Measurements from ENCODE around the gene HCN1.
"Not testable (repeated sequence)": the region's sequence is repeated elsewhere in the genome, so short reads cannot be mapped to it uniquely, and the experiment has no call there.

The HCN1 gene

GRCh38 chr5:45417285-45417998 is 278.7 kb downstream of the HCN1 start:
- DNase-seq: no peak

DNA sequence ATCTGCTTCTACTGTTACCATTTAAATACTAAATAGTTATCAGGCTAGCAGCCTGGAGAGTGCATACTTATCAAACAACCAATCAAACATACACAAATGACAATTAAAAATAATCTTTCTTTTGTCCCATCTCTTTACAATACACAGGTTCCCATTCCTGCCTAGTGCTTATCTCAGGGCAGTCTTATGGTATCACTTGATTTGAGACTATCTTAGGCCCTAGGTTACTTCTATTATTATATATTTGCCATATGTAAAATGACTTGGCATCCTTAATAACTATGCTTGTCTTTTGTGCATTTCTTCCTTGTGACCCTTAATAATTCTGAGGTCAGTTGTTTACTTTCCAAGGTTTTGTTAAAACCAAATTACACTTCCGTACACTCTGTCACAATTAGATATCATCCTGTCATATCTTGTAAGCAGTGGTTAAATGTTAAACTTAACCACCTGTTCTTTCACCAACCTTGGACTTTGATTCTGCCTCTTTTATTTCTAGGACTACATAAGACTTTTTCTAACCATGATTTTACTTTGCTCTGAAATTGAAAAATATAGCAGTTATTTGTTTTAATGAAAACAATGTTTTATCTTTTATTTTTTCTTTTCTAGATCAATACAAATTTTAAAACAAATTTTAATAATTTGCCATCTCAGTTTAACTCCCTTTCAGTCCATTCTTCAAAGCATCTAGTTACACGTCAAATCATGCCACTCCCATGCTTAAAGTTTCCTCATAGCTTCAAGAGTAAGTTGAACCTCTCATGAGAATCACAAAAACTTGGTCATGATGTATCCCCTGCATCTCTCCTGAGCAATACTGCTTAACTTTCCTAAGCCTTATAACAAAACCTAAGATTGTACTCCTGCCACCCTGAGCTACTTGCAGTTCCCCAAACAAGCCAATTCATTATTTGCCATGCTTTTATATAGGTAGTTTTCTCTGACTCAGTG is 281.3 kb downstream of the HCN1 start:
- no peak for DNase-seq

DNA sequence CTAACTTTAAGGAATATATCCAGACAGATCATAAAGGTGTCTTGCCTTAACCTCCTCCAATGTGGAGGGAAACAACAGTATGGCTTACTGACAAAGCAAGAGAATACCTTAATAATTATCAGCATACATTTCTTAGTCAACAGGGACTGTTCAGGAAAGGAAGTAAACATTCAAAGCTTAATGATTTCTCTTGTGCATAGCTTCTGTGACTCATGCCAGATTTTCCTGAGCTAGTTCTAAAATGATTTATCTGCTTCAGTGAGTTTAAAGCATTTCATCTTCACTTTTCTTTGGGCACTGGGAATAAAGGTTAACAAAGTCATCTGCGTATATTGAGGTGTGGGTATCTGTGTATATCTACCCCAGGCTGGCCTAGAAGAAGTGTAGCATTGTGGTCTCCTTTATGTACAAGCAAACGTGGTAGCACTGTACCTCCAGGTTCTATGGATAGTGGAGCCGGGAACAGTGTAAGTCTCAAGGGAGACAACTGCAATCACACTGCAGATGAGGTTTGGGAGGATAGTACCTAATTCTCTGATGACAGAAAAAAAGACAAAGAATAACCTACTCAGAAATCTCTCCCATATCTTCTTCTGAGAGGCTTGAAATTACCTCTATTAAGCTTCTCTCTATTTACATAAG is 284.1 kb downstream of the HCN1 start:
- no peak for DNase-seq

DNA sequence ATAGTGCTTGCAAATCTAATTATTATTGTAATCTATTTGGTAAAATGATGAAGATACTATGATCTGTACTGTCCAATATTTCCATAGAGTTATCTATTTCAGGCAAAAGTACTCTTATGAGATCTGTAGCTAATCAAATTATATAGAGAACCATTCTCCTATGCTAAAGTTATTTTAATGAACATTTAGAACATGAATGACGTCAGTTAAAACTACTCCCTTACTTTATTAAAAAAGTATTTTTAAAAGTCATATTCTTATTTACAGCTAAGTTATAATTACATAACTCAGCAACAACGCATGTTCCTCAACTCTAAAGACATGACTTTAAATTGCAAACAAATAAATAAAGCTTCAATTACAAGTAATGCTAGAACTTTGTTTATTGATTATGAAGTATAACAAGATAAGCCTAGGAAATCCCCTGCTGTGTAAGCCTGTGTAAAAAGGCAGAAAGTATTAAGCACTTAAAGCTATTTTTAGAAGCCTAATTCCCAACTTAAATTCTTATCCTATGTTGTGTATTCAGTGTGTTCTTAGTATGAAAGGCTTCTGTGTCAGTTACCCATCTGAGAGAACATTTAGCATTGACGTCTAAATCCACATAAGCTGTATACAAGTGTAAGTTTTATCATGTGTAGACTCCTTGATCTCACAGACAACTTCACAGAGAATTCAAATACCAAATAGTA is 285.7 kb downstream of the HCN1 start:
- DNase-seq: no peak

DNA sequence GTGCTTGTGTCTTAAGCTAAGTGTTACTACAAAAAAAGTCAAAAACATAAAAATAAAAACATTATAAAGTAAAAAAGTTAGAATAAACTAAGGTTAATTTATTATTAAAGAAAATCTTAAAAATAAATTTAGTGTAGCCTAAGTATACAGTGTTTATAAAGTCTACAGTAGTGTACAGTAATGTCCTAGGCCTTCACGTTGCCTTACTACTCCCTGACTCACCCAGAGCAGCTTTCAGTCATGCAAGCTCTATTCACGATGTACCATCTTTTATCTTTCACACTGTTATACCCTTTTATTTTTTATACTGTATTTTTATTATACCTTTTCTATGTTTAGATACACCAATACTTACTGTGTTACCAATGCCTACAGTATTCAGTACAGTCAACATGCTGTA is 288.1 kb downstream of the HCN1 start:
- DNase-seq: no peak

DNA sequence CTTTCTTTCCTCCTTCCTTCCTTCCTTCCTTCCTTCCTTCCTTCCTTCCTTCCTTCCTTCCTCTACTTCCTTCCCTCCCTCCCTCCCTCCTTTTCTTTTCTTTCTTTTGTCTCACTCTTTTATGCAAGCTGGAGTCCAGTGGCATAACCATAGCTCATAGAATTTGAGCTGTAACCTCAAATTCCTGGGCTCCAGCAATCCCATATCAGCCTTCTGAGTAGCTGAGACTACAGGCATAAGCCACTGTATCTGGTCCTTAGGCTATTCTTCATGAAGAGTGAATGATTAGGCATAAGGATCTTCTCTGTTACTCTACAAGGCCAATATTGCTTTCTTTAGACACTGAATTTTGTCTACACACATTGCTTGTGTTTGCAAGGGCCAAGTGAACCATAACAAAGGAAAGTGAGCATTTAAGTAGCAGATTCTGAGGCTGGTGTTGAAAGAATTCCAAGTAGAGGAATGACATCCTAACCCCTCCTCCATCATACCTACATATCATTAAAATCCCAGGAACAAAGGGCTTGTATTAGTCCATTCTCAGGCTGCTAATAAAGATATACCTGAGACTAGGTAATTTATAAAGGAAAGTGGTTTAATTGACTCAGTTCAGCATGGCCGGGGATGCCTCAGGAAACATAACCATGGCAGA is 293.2 kb downstream of the HCN1 start:
- no peak for DNase-seq

DNA sequence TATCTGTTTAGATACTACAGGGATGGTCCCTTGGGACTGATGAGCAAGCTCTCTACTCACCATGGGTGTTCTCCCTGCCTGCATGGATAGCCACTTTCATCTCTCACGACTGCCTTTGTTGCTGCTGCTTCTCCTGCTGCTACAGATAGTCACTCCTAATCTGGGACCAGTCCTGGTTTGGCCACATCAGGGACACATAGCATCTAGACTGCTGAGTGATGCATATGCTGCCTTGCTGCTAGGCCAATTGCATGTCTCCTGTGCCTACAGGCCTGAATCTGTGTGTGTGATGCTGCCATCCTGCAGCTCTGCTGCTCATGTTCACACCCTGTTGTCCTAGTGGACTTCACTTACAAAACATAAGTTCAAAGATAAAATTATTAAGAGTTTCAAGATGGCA is 297.1 kb downstream of the HCN1 start:
- DNase-seq: no peak

GRCh38 chr5:45385321-45386058 is 310.7 kb downstream of the HCN1 start:
- DNase-seq: no peak

- DNase-seq: no peak
These were observed 312.2 kb downstream of the HCN1 start for GRCh38 chr5:45383985-45384384.

DNA sequence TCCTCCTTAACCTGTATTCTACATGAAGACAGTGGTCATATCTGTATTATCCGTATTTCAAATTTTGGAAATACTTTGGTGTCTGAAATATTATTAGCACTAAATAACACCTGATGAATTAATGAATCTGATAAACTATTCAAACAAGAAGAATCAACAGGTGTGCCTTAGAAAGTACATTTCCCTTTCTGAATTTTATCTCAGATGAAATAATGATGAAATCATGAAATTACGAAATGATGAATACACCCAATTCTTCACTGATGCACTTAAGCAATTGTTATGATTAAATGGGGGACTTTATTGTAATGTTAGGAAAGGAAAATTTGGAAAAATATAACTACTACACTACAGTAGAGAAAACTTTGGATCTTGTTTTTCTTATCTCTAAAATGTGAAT is 313.6 kb downstream of the HCN1 start:
- DNase-seq: no peak

GRCh38 chr5:45376417-45376816 is 319.8 kb downstream of the HCN1 start:
- DNase-seq: no peak

DNA sequence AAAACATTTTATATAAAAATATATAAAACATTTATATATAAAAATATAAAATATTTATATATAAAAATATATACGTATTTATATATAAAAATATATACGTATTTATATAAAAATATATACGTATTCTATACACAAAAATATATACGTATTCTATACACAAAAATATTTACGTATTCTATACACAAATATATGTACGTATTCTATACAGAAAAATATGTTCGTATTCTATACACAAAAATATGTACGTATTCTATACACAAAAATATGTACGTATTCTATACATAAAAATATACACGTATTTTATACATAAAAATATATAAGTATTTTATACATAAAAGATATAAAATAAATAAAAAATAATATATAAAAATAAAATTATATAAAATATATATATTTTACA is 323.6 kb downstream of the HCN1 start:
- no peak for DNase-seq

DNA sequence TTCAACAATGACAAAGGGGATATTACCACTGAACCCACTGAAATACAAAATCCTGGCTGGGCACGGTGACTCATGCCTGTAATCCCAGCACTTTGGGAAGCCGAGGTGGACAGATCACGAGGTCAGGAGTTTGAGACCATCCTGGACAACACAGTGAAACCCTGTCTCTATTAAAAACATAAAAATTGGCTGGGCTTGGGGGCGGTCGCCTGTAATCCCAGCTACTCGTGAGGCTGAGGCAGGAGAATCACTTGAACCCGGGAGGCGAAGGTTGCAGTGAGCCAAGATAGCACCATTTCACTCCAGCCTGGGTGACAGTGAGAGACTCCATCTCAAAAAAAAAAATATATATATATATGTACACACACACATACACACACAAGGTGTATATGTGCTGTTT is 324.8 kb downstream of the HCN1 start:
- not testable (repeated sequence) for DNase-seq

DNA sequence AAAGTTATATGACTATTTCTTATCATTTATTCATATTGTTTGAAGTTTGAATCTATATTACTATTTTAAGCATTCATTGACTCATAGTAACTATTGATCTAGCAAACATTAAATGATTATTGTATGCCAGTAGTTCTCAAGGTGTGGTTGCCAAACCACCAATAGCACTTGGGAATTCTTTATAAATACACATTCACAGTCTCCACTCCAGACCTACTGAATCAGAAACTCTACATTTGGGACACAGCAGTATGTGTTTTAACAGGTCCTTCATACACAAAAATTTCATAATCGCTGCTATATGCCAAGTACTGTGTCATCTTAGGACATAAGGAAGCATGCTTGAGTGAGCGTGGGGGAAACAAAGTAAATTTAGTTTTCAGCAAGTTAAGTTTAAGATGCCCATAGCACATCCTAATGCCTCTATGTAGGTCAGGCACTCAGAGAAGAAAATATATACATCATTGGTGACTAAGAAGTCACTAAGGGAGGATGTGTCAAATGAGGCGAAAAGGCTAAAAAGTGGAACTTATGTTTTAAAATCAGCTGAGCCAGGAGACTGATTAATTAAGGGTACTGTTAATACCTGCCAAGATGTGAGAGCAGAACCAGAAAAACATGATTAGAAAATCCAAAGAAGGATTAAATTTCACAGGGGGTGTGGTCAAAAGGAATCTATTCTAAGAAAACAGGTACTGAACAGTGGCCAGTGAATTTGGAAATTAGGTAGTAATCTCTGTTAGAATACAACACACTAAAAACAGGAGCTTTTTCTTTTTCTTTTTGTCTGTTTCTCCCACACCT is 340.8 kb downstream of the HCN1 start:
- no peak for DNase-seq

DNA sequence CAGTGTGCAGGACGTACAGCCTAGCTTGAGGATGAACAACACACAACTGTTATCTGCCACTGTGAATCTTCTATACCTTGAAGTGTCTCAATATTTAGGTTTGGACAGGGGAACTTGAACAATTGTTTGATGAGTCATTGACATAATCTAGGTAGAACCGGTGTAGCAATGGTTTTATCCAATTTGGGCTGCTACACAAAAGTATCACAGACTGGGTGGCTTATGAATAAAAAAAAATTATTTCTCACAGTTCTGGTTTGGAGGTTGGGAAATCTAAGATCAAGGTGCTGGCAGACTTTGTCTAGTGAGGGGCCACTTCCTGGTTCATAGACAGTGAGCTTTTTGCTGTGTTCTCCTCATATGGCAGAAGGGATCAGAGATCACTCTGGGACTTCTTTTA is 359.7 kb downstream of the HCN1 start:
- no peak for DNase-seq

DNA sequence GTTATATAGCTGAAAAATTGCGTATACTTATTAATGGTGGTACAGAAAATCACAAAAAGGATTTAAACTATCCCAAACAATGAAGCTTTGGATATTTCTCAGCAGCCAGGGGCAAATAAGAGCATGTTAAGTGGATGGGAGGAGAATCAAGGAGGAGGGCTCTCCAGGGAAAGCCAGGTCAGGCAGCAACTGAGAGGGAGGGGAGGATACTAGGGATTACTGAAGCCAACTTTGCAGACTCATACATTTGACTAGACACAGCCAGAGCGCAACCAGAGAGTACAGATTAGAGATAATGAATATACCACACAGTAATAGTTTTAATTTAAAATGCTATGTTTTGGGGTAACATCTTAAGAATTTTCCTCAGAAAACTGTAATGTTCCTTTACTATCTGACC is 360.2 kb downstream of the HCN1 start:
- DNase-seq: no peak

GRCh38 chr5:45335346-45335745 is 360.8 kb downstream of the HCN1 start:
- DNase-seq: no peak

DNA sequence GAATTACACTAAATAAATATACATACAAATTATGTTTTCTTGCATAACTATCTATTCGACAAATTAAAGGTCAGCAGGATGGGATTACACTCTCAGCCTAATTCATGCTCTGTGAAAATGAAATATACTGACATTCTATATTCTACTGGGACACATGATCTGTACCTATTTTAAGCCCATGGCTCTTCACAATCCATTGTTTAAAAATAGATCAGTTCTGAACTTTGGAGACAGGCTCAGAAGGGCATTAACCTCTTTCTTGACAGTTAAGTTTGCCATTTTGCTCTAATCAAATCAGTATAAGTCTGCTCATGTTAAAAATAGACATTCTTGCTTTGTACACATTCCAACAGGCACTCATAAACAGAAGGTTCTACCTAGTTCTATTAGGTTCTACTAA is 361.2 kb downstream of the HCN1 start:
- DNase-seq: no peak

- not testable (repeated sequence) for DNase-seq
These were observed 383.6 kb downstream of the HCN1 start for GRCh38 chr5:45312627-45313026.

Data from anterior cingulate cortex (tissue), 58 donors.